ENCODE data around the gene AMN1. TPM values are rescaled to one million over a fixed set of nuclear protein-coding genes. Genes with fewer than 3 reads are reported as not detected.
A peak's percentile ranks its signal among the peaks of the same experiment; 100 is the strongest.
"Not testable (repeated sequence)": the region's sequence is repeated elsewhere in the genome, so short reads cannot be mapped to it uniquely, and the experiment has no call there.

The AMN1 gene
- polyA plus RNA-seq (2013, experiment 1 of 2; ENCODE audit: insufficient read length), result 4.4 TPM
- polyA plus RNA-seq (2013, experiment 2 of 2; ENCODE audit: insufficient read length), result 5.7 TPM

DNA sequence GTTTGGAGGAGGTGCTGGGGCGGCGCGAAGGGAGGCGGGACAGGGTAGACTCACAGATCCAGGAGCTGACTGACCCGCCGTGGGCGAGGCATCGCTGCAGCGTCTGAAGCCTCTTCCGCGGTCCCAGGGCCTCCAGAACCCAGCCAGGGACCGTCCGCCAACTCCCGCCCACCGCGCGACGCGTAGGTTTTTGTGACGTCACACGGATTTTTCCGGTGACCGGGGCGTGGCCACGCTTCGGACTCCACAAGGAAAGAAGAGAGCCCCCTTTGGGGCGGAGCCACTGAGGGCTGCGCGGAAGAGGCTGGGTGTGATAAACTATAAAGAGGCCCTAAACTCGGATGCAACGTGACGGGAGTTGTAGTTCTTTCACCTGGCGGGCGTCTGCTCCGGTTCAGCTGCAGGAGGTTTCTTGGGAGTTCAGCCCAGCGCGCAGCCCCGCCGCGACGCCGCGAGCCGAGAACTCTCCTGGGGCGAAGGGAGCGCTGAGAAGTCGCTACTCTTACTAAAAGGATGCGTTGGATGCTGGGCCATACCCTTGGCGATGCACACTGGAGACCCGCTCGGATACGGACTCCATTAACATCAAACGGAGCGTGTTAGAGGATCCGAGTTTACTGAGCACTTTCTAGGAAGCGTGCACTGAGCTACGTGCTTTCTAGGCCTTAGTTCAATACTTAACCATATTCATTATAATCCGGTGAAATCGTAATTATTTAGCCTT, at the start of gene AMN1:
TSS of gene AMN1 (minus strand) at position 105 of the 724 bp plus-strand sequence. CDS start at position 92, 13 bp downstream.
- peak; percentile 99 for DNase-seq

DNA sequence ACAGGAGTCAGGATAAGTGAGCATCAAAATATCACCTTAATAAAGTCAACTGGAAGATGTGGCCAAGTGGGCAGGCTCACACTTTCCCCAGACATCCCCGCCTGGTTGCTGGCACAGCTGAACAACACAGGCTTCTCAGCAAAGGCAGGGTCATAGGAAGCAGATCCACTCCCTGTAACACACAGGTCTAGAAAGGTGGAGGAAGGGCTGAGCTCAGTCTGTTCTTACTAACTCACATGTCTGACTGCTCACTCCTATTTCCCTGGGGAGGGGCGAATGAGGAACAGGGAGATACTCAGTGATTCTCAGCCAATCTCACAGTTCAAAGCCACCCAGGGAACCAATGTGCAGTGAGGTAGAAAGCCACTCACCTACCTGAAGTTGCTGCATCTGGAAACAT, 45.0 kb upstream of the AMN1 start:
- DNase-seq, result no peak

DNA sequence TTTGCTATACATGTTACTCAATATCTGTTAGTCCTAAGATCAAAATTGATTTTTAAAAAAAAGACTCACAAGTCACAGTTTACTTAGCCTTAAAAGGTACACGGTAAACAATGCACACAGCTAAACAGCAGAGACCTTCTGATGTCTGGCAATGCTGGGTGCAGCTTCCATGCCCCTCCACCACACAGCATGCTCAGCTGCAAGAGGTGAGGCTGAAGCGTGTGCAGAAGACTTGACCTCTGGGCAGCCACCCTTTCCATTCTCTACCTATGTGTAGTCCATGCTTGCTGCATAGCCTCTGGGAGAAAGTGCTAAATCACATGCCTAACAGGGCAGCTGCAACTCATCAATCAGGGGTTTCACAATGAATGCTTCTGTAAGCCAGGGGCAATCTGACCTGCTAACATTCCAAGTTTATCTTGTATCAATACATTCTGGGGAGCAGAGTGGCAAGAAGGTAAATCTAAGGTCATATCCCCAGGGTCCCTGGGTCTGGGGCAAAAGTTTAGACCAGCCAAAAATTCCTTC, 44.5 kb upstream of the AMN1 start:
- no peak for DNase-seq

DNA sequence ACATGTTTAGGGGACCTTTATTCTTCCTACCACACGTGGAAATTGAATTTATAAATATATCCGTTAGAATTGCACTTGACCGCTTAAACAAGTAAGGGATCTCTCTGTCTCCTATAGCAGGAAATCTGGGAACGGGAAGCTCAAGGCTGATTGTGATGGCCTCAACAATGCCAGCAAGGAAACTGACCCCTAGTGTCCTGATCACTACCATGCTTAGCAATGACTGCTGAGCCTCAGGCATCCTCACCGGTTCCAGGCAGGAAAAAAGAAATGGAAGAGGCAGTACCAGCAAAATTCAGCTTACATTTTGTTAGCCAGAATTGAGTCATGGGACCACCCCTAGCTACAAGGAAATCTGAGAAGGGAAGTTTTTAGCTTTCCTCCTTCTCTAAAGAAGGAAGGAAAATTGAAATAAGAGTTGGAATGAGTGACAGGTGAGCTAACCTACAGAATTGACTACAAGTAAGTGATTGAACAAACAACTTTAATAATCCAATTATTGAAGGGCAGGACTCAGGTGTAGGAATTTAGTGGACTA, 43.9 kb upstream of the AMN1 start:
- no peak for DNase-seq

DNA sequence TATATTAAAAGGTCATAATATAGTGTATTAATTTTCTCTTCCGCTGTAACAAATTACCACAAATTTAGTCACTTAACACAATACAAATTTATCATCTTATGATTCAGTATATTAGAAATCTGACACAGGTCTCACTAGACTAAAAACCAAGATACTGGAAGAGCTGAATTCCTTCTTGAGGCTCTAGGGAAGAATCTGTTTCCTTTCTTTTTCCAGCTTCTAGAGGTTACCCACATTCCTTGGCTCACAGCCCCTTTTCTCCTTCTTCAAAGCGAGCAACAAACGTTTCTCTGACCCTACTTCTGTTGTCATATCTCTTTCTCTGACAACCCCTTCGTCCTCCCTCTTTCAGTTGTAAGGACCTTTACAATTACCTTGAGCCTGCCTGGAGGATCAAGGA, 43.4 kb upstream of the AMN1 start:
- no peak for DNase-seq

DNA sequence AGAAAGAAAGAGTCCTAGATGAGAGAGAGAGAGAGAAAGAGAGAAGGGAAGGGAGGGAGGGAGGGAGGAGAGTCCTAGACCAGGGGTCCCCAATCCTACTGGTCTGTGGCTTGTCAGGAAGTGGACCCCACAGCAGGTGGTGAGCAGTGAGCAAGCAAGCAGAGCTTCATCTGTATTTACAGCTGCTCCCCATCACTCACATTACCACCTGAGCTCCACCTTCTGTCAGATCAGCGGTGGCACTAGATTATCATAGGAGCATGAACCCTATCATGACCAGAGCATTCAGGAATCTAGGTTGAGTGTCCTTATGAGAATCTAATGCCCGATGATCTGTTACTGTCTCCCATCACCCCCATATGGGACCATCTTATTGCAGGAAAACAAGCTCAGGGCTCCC, 39.2 kb upstream of the AMN1 start:
- DNase-seq, result no peak

DNA sequence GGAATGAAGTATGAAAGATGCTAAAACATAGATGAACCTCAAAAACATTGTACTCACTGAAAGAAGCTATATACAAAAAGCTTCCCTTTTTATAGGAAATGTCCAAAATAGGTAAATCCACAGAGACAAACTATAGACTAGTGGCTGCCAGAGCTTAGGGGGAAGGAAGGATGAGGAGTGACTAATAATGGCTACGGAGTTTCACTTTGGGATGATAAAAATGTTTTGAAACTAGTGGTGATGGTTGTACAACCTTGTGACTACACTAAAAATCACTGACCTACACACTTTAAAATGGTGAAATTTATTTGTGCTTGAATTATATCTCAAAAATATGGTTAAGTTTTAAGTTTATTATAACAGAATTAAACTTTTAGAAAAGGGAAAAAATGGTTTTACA, 37.1 kb upstream of the AMN1 start:
- DNase-seq, result no peak

DNA sequence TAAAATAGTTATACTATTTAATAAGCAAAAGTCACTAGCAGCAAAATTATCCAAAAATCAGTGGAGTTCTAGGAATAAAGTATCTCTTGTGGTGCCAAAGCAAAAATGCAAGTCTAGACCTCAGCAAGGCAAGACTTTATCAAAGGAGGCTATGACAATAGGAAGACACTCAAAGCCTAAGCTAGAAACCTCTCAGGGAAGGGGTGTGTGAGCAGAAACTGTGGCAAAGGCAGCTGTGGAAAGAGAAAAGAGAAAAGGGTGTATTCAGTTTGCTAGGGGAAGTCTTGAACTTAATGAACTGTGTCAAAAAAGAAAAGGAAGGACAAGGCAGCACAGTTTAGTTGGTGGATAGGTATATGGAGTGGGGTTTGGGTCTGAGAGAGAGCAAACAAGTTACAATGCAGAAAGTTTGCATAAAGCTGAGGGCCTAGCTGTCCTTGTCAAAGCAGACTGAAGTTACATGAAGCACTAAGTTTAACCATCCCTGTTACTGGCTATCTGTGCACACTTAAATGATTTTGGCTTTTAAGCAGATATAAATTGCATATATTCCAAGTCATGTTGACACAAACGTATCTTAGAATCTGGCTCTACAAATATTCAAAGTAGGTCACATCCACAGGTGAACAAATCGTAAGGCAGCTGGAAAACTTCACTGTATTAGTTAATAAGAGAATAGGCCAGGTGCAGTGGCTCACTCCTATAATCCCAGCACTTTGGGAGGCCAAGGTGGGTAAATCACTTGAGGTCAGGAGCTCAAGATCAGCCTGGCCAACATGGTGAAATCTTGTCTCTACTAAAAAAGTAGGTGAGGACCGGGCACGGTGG, 31.0 kb upstream of the AMN1 start:
- no peak for DNase-seq

DNA sequence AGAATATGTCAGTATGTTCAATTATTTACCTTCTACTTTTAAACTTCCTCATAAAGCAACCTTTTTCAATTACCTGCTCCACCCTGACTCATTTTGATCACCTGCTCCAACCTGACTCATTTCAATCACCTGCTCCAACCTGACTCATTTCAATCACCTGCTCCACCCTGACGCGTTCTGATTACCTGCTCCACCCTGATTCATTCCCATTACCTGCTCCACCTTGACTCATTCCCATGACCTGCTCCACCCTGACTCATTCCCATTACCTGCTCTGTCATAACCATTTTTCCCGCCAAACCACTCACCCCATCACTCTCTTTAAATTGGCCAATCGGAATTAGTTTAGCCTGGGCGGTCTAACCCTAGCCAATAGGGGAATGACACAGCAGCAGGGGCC, 29.5 kb upstream of the AMN1 start:
- not testable (repeated sequence) for DNase-seq

DNA sequence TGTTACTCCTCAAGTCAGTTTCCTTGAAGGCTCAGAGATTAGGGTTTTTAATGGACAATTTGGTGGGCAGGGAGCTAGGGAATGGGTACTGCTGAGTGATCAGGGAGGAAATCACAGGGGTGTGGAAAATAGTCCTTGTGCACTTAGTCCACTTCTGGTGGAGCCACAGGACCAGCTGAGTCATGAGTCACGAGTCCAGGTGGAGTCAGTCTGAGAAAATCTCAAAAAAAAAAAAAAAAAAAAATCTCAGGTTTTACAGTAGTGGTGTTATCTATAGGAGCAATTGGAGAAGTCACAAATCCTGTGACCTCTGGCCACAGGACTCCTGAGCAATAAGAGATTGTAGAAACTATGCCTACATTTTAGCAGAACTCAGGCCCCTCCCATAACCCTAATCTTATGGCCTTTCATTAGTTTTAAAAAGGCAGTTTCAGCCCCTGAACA, 28.2 kb upstream of the AMN1 start:
- DNase-seq, result no peak

DNA sequence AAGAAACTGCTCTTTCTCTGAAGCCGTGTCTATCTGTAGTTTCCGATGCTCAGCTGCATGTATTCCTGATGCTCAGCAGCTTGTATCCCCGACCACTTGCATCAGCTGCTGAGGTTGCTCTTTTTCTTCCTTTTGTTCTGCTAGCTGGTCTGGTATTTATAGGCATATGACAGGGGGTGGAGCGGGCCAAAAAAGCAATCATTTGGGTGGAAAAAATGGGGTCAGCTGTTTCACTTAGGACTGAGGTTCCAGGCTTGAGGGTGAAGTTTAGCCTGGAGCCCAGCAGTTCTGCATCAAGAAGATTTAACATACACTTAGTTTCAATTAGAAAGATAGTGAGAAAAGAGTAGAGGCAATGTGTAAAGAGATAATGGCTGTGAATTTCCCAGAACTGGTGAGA, 23.6 kb upstream of the AMN1 start:
- DNase-seq, result no peak

DNA sequence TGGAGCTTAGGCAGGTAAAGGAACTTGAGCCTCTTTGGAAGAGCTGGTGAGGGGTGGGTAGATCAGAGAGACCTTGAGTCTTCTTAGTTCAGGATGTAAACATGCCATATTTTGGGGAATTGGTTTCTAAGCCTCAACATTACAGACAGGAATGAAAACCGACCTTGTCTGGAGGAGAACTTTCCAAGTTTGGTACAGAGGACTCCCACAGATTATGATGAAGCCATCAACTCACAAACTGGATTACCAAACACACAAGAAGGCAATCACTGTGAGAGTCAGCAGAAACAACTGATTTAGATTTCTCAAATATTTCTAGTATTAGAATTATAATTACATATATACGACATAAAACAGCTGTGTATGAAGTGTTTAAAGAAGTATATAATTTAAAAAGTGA, 22.3 kb upstream of the AMN1 start:
- no peak for DNase-seq

DNA sequence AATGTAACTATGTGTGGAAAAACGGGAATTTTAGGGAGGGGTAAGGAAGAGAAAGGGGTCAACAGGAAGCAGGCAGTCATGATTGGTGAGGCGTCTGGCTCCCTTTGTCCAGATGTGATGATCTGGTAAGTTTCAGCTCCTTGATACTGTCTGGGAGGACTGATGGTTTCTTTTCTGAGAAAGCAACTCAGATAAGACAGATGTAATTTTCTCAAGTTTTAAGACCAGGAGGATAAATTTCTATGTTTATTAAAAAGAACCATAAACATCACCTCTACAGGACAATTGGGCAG, 21.9 kb upstream of the AMN1 start:
- DNase-seq, result no peak

DNA sequence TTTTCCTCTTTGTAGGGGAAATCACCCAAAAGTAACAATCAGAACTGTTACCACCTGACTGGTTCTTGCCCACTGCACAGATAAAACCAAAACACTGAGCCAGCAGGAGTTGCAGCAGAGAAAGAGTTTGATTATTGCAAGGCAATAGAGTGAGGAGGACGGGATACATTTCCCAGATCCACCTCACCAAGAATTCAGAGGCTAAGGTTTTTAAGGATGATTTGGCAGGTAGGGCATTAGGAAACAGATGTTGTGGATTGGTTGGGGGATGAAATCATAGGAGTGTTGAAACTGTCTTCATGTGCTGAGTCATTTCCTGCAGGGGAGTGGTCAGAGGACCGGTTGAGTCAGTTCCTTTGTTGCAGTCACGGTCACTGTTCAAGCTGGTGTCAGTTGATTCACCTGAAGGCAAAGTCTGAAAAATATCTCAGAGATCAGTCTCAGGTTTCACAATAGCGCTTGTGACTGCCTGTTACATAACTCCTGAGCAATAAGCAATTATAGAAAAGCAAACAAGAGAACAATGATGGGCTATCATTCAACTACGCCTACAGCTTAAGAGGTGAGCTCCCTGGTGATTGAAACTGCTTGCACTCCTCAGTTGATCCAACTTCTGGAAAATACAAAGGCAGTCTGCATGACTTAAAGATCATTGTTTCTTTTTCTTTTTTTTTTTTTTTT, 20.3 kb upstream of the AMN1 start:
- DNase-seq, result peak; percentile 90

DNA sequence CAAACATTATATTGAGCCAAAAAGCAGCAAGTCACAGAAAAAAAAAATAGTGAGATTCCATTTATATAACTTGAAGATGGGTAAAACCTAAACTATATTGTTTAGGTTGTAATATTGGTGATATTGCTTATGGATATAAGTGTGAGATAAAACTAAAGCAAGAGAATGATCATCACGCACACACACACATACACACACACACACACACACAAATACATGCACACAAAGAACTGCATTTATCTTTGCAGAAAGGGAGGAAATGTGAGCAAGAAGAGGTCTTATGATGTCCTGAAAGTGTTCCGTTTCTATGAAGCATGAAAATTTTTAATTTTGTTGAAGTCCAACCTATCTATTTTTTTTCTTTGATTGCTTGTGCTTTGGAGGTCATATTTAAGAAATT, 16.4 kb upstream of the AMN1 start:
- DNase-seq, result no peak

DNA sequence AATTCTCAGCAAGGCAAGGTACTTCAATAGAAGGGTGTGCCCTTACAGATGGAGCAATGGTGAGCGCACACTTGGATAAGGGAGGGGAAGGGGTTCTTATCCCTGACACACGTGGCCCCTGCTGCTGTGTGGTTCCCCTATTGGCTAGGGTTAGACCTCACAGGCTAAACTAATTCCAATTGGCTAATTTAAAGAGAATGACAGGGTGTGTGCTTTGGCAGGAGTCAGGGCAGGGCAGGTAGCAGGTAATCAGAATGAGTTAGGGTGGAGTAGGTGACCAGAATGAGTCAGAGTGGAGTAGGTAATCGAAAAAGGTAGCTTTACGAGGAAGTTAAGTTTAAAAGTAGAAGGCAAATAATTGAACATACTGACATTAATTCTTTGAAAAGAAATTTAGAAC, 15.5 kb upstream of the AMN1 start:
- DNase-seq, result not testable (repeated sequence)

DNA sequence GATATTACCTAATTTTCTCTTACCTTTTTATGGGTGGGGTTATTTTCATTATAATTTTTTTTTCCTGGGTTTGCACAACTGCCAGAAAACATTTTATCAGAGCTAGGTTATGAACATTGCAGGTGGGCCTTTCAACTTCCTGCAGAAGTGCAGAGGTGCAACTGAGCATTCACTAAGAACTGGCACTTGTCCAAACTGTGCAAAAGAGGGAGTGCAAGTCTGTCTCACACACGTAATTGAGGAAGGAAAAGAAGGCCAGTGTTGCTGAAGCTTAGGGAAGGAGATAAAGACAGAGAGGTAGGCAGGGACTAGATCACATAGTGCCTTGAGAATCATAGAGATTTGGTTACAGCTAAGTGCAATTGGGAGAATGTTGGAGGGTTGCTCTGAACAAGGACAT, 14.1 kb upstream of the AMN1 start:
- DNase-seq, result no peak

DNA sequence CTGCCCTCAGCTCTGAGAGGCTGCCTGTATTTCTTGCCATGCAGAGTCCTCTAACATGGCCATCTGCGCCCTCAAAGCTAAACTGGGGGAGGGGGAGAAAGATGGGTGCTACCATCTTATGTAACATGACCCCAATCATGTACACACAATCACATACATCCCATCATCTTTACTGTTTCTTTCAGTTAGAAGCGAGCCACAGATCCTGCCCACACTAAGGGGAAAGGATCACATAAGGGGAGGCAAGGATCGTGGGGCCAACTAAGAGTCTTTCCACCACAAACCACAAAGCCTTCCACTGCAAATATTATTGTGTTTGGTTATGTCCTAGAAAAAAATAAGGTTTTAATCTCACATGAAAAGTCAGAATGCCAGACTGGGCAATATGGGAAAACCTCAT, 11.8 kb upstream of the AMN1 start:
- no peak for DNase-seq

DNA sequence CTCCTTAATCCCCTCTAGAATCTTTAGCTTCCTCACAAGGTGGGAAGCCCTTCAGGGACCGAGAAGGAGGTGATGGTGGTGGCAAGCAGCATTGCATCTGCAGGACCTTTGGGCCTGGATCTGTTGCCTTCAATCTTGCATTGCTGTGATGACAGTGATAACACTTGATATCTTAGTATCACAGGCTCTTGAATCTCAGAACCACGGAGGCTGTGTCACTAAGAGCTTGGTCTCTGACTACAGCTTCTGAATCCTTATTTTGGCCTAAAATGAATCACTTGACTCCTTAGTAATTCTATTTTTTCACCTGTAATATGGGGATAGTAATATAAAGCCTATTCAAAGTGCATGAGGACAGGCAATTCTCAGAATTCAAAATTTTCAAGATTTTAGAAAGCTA, 8.9 kb upstream of the AMN1 start:
- DNase-seq, result no peak

DNA sequence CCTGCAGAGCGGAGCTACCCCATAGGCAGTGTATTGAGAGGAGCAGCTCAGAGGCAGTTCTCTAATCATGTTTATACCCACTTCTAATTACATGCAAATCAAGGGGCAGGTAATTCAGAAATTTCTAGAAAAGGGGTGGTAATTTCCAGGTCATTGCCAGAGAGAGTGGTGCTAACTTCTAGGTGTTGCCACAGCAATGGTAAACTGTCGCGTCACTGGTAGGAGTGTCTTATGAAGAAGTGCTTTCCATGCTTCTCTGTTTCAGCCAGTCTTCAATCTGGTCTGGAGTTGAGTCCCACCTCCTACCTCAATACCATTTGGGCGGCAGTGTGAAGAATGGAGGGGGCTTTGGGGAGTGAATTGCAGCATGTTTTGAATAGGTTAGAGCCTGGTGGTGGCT, 8.5 kb upstream of the AMN1 start:
- no peak for DNase-seq

DNA sequence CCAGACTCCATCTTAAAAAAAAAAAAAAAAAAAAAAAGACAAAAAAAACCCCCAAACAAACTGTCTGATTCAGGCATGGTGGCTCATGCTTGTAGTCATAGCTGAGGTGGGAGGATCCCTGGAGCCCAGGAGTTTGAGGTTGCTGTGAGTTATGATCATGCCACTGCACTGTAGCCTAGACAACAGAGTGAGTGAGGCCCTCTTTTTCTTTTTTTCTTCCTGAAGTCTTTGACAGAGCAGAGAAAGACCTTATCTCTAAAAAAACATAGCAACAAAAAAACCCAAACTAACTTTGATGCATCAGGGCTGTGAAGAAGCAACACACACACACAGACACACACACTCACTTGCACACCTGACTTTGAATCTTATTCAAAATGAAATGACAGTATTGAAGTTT, 7.7 kb upstream of the AMN1 start:
- DNase-seq, result peak; percentile 81

DNA sequence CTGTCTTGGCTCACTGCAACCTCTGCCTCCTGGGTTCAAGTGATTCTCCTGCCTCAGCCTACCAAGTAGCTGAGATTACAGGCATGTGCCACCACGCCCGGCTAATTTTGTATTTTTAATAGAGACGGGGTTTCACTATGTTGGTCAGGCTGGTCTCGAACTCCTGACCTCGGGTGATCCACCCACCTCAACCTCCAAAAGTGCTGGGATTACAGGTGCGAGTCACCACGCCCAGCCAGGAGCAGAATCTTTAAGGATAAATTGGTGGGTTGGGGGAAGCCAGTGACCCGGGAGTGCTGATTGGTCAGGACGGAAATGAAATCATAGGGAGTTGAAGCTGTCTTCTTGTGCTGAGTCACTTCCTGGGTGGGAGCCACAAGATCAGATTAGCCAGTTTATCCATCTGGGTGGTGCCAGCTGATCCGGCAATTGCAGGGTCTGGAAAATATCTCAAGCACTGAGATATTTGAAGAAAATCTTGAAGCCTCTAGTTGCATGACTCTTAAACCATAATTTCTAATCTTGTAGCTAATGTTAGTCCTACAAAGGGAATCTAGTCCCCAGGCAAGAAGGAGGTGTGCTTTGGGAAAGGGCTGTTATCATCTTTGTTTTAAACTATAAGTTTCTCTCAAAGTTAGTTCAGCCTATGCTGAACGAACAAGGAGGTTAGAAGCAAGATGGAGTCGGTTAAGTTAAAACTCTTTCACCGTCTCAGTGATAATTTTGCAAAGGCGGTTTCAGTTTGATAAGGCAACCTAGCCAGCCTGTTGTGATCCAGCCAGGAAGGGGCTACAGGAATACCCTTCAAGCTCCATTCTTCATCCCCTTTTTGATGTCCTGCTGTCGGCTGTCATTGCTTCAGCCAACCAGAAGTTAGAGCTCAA, 5.0 kb upstream of the AMN1 start:
- peak; percentile 62 for DNase-seq

Measured in fibroblast of skin of back (primary cell).